Spleen (tissue), 11 donors: Measurements from ENCODE around the gene TREH. TPM values are rescaled to one million over a fixed set of nuclear protein-coding genes. Genes with fewer than 3 reads are reported as not detected.

ENCODE experiments used
- DNase-seq: peaks from one replicate; pipeline ENCODE4 v3.0.0-alpha.2; 2020
- H3K27ac ChIP-seq, 8 donors: fragments of 200-600 bp; sonication (generic) in 7 of 8; 1 replicate in 4 of 8; 2 replicates in 4 of 8; pipeline versions ENCODE4 v1.5.0 to v1.8.0; 2016 to 2021; ENCODE audit warnings: inconsistent platforms in 4 of 8, mild to moderate bottlenecking in 4 of 8, moderate library complexity in 1 of 8
- H3K27me3 ChIP-seq, 7 donors: fragments of 200-600 bp; sonication (generic) in 6 of 7; replicated peaks in 1 of 7; 1 replicate in 4 of 7; 2 replicates in 3 of 7; pipeline versions ENCODE4 v1.5.0 to v1.8.0; 2016 to 2021; ENCODE audit warnings: inconsistent platforms in 3 of 7, mild to moderate bottlenecking in 1 of 7
- H3K36me3 ChIP-seq, 6 donors: fragments of 200-600 bp; sonication (generic) in 5 of 6; 1 replicate in 4 of 6; 2 replicates in 2 of 6; pipeline versions ENCODE4 v1.5.0 to v1.8.0; 2016 to 2021; ENCODE audit warnings: inconsistent platforms in 2 of 6
- H3K4me1 ChIP-seq, 6 donors: fragments of 200-600 bp; sonication (generic) in 5 of 6; 1 replicate in 3 of 6; 2 replicates in 3 of 6; pipeline versions ENCODE4 v1.5.0 to v1.8.0; 2016 to 2021; ENCODE audit warnings: inconsistent platforms in 3 of 6
- H3K4me3 ChIP-seq, 8 donors: fragments of 200-600 bp; sonication (generic) in 7 of 8; 1 replicate in 4 of 8; 2 replicates in 4 of 8; pipeline versions ENCODE4 v1.5.0 to v1.8.0; 2016 to 2021; ENCODE audit warnings: inconsistent platforms in 4 of 8, mild to moderate bottlenecking in 4 of 8, moderate library complexity in 2 of 8
- H3K9me3 ChIP-seq, 8 donors: fragments of 200-600 bp; sonication (generic) in 7 of 8; 1 replicate in 4 of 8; 2 replicates in 4 of 8; pipeline versions ENCODE4 v1.5.0 to v1.8.0; 2016 to 2021; ENCODE audit warnings: inconsistent platforms in 4 of 8
- CTCF ChIP-seq, 11 experiments: fragments of 200-600 bp in 7 of 11; fragments of 450-650 bp in 4 of 11; sonication (generic) in 4 of 11; IDR thresholded peaks in 8 of 11; conservative IDR thresholded peaks in 3 of 11; 1 replicate in 7 of 11; 2 replicates in 4 of 11; pipeline versions ENCODE4 v1.4.0 to v1.8.0; 2016 to 2021; ENCODE audit warnings: antibody characterized with exemption in 11 of 11, inconsistent platforms in 4 of 11, mild to moderate bottlenecking in 1 of 11
- POLR2A ChIP-seq, 3 donors: fragments of 450-650 bp; IDR thresholded peaks; one replicate each; pipeline ENCODE4 v1.5.1; 2017; ENCODE audit warnings: antibody characterized with exemption in 3 of 3, mild to moderate bottlenecking in 1 of 3
- POLR2AphosphoS5 ChIP-seq, 3 donors: sonication (generic); formaldehyde crosslinking; IDR thresholded peaks; one replicate each; pipeline ENCODE4 v1.5.1; 2017; ENCODE audit warnings: antibody characterized with exemption in 3 of 3
- WGBS, 5 donors: extraction: QIAGEN DNeasy Blood & Tissue Kit in 3 of 5; methylation state at CpG; one replicate each; pipeline versions ENCODE4 v1.1.5 to v1.1.7; 2013 to 2018; 5-methylcytosine and 5-hydroxymethylcytosine counted together
- intact Hi-C: fragments of 100-400 bp; cut with DNase I; formaldehyde crosslinking; loops from one replicate; pipeline ENCODE4 v1.15.0; 2023; ENCODE audit warnings: low total_unique reads
- polyA plus RNA-seq, 3 donors: library from polyadenylated mRNA; stranded (reverse); fragments of 200-250 nt; gene quantifications; one replicate each; pipeline ENCODE4 v1.2.1, GENCODE V29; 2013
- total RNA-seq, 7 donors: library from RNA; depleted of rRNA in 3 of 7; stranded (reverse); fragments of >200 nt in 3 of 7; fragmentation: NEBNext Ultra II Directional in 4 of 7; extraction: Animal tissue kit (Norgen Biotek cat#: 25700) in 4 of 7; gene quantifications; one replicate each; pipeline versions ENCODE4 v1.1.0 to v1.2.1, GENCODE V29; 2016 to 2021
- donor health status: healthy with polysubstance abuse.
- donor health status: DM: no; HTN: no; CAD: no; lungs with moderate emphysema.
- donor health status: DM: no; HTN: no; CAD: no.
- donor health status: Bipolar disorder and iron deficiency.
- donor health status: healthy.
- donor health status: DM: no; HTN: no; CAD: no.
- donor health status: DM: yes; HTN: yes; CAD: no.

TREH gene
- total and polyA plus RNA-seq, 10 donors, result 0.33 to 2.3 (median 2.0) TPM; not detected in 7

- TF ChIP-seq CTCF (IDR thresholded peaks at IDR 0.05 in 8 of 11, conservative IDR thresholded peaks at IDR 0.05 in 3 of 11) (no peak), POLR2A (IDR thresholded peaks at IDR 0.05) (no peak), POLR2AphosphoS5 (IDR thresholded peaks at IDR 0.05) (no peak)
- no peak overlapping the region for H3K27ac ChIP-seq
- H3K27me3 ChIP-seq, result no peaks in the 10 kb centered on the region
- DNase-seq, result peak; percentile 51
- no peaks in the 10 kb centered on the region for H3K9me3 ChIP-seq
- WGBS, 5 donors, result 27 to 45% (median 36%) methylated on average over 4 of the region's 4 CpGs
- H3K36me3 ChIP-seq, result peaks cover 0 to 98% (median 32%) of the 10 kb centered on the region in 6 donors
- intact Hi-C loops, result no loop called here
- no peak overlapping the region for H3K4me3 ChIP-seq
- peaks cover 0 to under 1% (median 0%) of the 10 kb centered on the region in 6 donors for H3K4me1 ChIP-seq
Observed at GRCh38 chr11:118652681-118653181, 26.7 kb downstream of the TREH start.

GRCh38 chr11:118651820-118652219 is 27.6 kb downstream of the TREH start:
- H3K9me3 ChIP-seq, result no peaks in the 10 kb centered on the region
- no peaks in the 10 kb centered on the region for H3K27me3 ChIP-seq
- H3K27ac ChIP-seq, result no peak overlapping the region
- WGBS, 5 donors, result 84 to 93% (median 87%) methylated on average over 3 of the region's 3 CpGs
- H3K4me3 ChIP-seq, result no peak overlapping the region
- no peak for TF ChIP-seq POLR2A (IDR thresholded peaks at IDR 0.05)
- TF ChIP-seq POLR2AphosphoS5 (IDR thresholded peaks at IDR 0.05), result no peak
- DNase-seq, result no peak
- no peaks in the 10 kb centered on the region for H3K4me1 ChIP-seq
- intact Hi-C loops, result no loop called here
- peaks cover 0 to 98% (median 28%) of the 10 kb centered on the region in 6 donors for H3K36me3 ChIP-seq

- Histone ChIP-seq H3K4me1 (no peaks in the 10 kb centered on the region), H3K36me3 (peaks cover 0 to 98% (median 26%) of the 10 kb centered on the region in 6 donors), H3K27me3 (no peaks in the 10 kb centered on the region), H3K4me3 (no peak overlapping the region), H3K9me3 (no peaks in the 10 kb centered on the region), H3K27ac (no peak overlapping the region)
- peak; percentile 39 for DNase-seq
- intact Hi-C loops, result no loop called here
- 87 to 97% (median 92%) methylated on average over 8 of the region's 8 CpGs for WGBS, 5 donors
- TF ChIP-seq POLR2AphosphoS5 (IDR thresholded peaks at IDR 0.05) (no peak), POLR2A (IDR thresholded peaks at IDR 0.05) (no peak), CTCF (IDR thresholded peaks at IDR 0.05 in 8 of 11, conservative IDR thresholded peaks at IDR 0.05 in 3 of 11) (no peak)
Observed at GRCh38 chr11:118650366-118650765, 29.1 kb downstream of the TREH start.

DNA sequence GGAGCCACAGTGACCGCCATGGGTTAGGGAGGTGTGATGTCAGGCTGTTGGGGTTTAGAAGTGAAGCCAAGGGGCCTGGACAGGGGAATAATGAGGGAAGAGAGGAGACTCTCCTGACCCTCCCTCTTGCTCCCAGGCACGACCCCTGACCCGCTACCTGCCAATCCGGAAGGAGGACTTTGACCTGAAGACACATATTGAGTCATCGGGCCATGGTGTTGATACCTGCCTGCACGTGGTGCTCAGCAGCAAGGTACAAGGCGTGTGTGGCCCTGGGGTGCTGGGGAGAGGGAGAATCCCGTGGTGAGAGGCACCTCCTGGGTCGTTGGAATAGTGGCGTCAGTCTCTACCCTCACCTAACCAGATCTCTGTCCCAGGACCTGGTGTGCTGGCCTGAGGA is 29.5 kb downstream of the TREH start:
- Histone ChIP-seq H3K9me3 (no peaks in the 10 kb centered on the region), H3K4me1 (no peaks in the 10 kb centered on the region), H3K27me3 (no peaks in the 10 kb centered on the region), H3K27ac (no peak overlapping the region), H3K36me3 (peaks cover 0 to 98% (median 30%) of the 10 kb centered on the region in 6 donors), H3K4me3 (no peak overlapping the region)
- DNase-seq, result peak; percentile 34
- intact Hi-C loops, result no loop called here
- WGBS, 5 donors, result 87 to 94% (median 91%) methylated on average over 6 to 10 of the region's 10 CpGs
- TF ChIP-seq POLR2A (IDR thresholded peaks at IDR 0.05) (no peak), CTCF (IDR thresholded peaks at IDR 0.05 in 8 of 11, conservative IDR thresholded peaks at IDR 0.05 in 3 of 11) (no peak), POLR2AphosphoS5 (IDR thresholded peaks at IDR 0.05) (no peak)
